ENCODE measurements around the gene PBX2. TPM values are rescaled to one million over a fixed set of nuclear protein-coding genes. Genes with fewer than 3 reads are reported as not detected.
"Not testable (repeated sequence)": the region's sequence is repeated elsewhere in the genome, so short reads cannot be mapped to it uniquely, and the experiment has no call there.

PBX2 gene
- total RNA-seq, 1 donor from 2014 or later: 89.2 TPM

DNA sequence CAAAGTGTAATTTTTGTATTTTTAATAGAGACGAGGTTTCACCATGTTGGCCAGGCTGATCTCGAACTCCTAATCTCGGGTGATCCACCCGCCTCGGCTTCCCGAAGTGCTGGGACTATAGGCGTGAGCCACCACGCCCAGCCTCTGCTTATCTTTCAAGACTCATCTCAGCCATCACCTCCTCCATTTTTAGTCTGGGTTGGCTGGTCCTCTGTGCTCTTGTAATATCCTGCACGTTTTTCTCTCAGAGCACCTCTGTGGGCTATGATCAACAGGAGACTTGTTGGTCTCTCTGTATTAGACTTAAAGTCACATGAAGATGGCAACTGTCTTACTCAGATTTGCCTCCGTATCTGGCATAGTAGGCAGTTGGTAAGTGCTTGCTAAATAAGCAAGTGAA lies 26.3 kb upstream of the PBX2 start:
- Histone ChIP-seq H3K4me1 (no peaks in the 10 kb centered on the region), H3K27me3 (ENCODE audit: low read depth) (no peaks in the 10 kb centered on the region), H3K27ac (no peak overlapping the region), H3K9me3 (no peaks in the 10 kb centered on the region), H3K4me3 (no peak overlapping the region), H3K36me3 (peaks cover 27% of the 10 kb centered on the region)
- no peak for ATAC-seq
- DNase-seq: no peak
- intact Hi-C loops (cut with DNase I): no loop called here
- TF ChIP-seq, protein P1, sequence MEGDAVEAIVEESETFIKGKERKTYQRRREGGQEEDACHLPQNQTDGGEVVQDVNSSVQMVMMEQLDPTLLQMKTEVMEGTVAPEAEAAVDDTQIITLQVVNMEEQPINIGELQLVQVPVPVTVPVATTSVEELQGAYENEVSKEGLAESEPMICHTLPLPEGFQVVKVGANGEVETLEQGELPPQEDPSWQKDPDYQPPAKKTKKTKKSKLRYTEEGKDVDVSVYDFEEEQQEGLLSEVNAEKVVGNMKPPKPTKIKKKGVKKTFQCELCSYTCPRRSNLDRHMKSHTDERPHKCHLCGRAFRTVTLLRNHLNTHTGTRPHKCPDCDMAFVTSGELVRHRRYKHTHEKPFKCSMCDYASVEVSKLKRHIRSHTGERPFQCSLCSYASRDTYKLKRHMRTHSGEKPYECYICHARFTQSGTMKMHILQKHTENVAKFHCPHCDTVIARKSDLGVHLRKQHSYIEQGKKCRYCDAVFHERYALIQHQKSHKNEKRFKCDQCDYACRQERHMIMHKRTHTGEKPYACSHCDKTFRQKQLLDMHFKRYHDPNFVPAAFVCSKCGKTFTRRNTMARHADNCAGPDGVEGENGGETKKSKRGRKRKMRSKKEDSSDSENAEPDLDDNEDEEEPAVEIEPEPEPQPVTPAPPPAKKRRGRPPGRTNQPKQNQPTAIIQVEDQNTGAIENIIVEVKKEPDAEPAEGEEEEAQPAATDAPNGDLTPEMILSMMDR (IDR thresholded peaks at IDR 0.05): no peak

DNA sequence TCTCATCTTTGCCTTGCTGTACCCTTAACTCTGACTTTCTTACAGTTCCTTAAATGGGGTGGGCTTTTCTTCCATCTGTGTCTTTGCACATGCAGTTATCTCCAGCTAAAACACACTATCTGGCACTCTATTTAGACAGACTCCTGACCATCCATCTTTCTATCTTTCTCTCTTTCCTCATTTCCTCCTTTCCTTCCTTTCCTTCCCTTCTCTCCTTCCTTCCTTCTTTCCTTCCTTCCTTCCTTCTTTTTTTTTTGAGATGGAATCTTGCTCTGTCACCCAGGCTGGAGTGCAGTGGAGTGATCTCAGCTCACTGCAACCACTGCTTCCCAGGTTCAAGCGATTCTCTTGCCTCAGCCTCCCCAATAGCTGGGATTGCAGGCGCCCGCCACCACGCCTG lies 25.6 kb upstream of the PBX2 start:
- Histone ChIP-seq H3K36me3 (peaks cover 23% of the 10 kb centered on the region), H3K4me1 (no peaks in the 10 kb centered on the region), H3K27me3 (ENCODE audit: low read depth) (no peaks in the 10 kb centered on the region), H3K27ac (no peak overlapping the region), H3K9me3 (no peaks in the 10 kb centered on the region), H3K4me3 (no peak overlapping the region)
- intact Hi-C loops (cut with DNase I): no loop called here
- ATAC-seq (no peak), DNase-seq (no peak)
- TF ChIP-seq, protein P1 (IDR thresholded peaks at IDR 0.05): no peak

DNA sequence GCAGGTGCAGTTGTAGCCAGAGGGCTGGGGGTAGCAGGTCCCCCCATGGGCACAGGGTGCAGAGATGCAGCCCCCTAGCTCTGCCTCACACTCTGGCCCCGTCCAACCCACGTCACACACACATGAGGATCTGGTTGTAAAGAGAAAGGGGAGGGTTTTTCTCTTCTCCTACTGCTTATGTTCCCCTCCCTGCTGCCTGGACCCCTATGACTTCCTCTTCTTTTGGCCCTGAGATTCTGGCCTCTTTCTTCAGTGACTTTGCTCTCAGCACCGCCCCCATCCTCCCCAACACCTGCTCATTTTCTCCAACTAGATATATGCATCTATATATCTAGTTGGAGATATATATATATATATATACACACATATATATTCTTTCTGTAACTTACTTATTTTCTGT lies 24.1 kb upstream of the PBX2 start:
- H3K4me3 ChIP-seq: no peak overlapping the region
- no peaks in the 10 kb centered on the region for H3K9me3 ChIP-seq
- TF ChIP-seq, protein P1 (IDR thresholded peaks at IDR 0.05): no peak
- DNase-seq (no peak), ATAC-seq (no peak)
- H3K4me1 ChIP-seq: no peaks in the 10 kb centered on the region
- H3K27ac ChIP-seq: no peak overlapping the region
- peaks cover 17% of the 10 kb centered on the region for H3K36me3 ChIP-seq
- H3K27me3 ChIP-seq (ENCODE audit: low read depth): no peaks in the 10 kb centered on the region
- intact Hi-C loops (cut with DNase I): no loop called here

DNA sequence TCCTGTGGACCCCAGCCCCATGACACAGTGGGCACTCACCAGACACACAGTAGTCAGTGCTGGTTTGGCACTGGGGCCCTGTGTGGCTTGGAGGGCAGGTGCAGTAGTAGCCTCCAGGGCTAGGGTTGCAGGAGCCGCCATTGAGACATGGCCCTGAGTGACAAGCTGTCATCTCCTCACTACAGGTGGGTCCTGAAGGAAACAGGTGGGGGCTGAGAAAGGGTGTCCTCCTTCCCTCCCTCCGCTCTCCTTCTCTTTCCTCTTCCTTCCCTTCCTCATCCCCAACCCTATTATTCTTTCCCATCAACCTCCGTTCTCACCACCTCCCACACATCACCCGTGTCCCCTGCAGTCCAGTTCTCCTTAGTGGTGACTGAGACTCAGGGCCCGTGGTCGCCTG lies 23.6 kb upstream of the PBX2 start:
- Histone ChIP-seq H3K4me3 (no peak overlapping the region), H3K4me1 (no peaks in the 10 kb centered on the region), H3K27me3 (ENCODE audit: low read depth) (no peaks in the 10 kb centered on the region), H3K36me3 (peaks cover 18% of the 10 kb centered on the region), H3K9me3 (no peaks in the 10 kb centered on the region), H3K27ac (no peak overlapping the region)
- no peak for ATAC-seq
- no peak for DNase-seq
- TF ChIP-seq, protein P1 (IDR thresholded peaks at IDR 0.05): no peak
- intact Hi-C loops (cut with DNase I): no loop called here

DNA sequence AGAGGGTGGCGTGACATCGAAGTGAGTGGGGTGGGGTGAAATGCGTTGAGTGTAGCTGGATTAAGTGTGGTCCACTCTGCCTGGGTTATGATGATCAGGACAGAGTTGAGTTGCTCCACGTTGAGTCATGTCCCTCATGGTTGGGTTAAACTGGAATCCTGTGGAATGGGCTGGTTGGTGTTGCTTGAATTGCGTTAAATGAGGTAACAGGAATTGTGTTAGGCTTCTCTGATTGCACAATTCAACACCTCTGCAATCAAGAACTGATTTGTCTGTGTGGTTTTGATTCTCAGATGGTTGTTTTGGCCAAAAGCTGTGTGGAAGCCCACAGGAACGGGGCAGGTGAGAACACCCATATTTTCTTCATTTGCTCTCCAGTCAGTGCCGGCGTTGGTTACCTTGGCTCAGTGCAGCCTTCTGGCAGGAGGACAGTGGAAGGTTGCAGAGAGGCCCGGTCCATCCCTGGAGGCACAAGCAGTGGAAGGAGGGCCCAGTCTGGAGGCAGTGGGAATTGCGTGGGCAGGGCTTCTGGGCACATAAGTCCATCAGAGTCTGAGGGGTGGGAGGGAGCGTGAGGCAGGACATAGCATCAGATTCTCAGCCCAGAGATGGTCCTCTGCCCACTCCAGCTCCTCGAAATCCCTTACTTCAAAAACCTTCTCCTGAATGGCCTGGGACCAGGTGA lies 22.2 kb upstream of the PBX2 start:
- intact Hi-C loops (cut with DNase I): no loop called here
- no peaks in the 10 kb centered on the region for H3K9me3 ChIP-seq
- H3K36me3 ChIP-seq: peaks cover 15% of the 10 kb centered on the region
- TF ChIP-seq, protein P1 (IDR thresholded peaks at IDR 0.05): no peak
- ATAC-seq: peak in 1 of 2 donors; percentile 14
- H3K4me1 ChIP-seq: no peaks in the 10 kb centered on the region
- no peak for DNase-seq
- no peak overlapping the region for H3K27ac ChIP-seq
- H3K4me3 ChIP-seq: no peak overlapping the region
- no peaks in the 10 kb centered on the region for H3K27me3 ChIP-seq (ENCODE audit: low read depth)

DNA sequence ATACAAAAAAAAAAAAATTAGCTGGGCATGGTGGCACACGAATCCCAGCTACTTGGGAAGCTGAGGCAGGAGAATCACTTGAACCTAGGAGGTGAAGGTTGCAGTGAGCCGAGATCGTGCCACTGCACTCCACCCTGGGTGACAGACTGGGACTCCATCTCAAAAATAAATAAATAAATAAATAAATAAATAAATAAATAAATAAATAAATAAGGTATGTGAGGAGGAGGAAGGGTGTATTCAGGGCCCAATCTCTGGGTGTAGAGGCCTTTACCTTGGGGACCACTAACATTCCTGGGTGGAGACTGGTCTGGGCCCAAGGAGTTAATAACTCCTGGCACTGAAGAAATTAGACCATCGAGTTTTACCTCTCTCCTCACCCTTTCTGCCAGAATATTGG lies 21.4 kb upstream of the PBX2 start:
- DNase-seq; intact Hi-C loops (cut with DNase I); H3K4me3 ChIP-seq; H3K27ac ChIP-seq; H3K4me1 ChIP-seq; H3K9me3 ChIP-seq; H3K27me3 ChIP-seq (ENCODE audit: low read depth); ATAC-seq: not testable (repeated sequence)
- H3K36me3 ChIP-seq: peaks cover 12% of the 10 kb centered on the region
